Glomerular visceral epithelial cell (primary cell): Measurements from ENCODE around the gene TAOK1.

ENCODE experiments used
- DNase-seq: peaks from one replicate; pipeline ENCODE4 v3.0.0-alpha.2; 2016; ENCODE audit errors: extremely low spot score

TAOK1 gene

GRCh38 chr17:29595107-29595942, 205.2 kb downstream of the TAOK1 start:
- no peak for DNase-seq

GRCh38 chr17:29595943-29596774, 206.0 kb downstream of the TAOK1 start:
- no peak for DNase-seq

- DNase-seq: no peak
These were observed 206.6 kb downstream of the TAOK1 start for GRCh38 chr17:29596811-29597210.

- no peak for DNase-seq
These were observed 207.4 kb downstream of the TAOK1 start for GRCh38 chr17:29597361-29598172.
